Mesothelial cell of epicardium (in vitro differentiated cells): ENCODE data around the gene ADCY2. TPM values are rescaled to one million over a fixed set of nuclear protein-coding genes. Genes with fewer than 3 reads are reported as not detected.

ENCODE experiments used
- DNase-seq, 2 experiments: peaks; one replicate each; pipeline ENCODE4 v3.0.0; 2021; ENCODE audit warnings: low spot score in 2 of 2; ENCODE audit not compliant: unreplicated experiment in 2 of 2
- H3K27ac Mint-ChIP-seq: 2 replicates; pipeline ENCODE4 v1.8.0; 2021; ENCODE audit warnings: mixed read lengths
- H3K27me3 Mint-ChIP-seq: 2 replicates; pipeline ENCODE4 v1.8.0; 2021; ENCODE audit warnings: low read depth, mixed read lengths
- H3K36me3 Mint-ChIP-seq: 2 replicates; pipeline ENCODE4 v1.8.0; 2021; ENCODE audit warnings: mixed read lengths
- H3K4me1 Mint-ChIP-seq: 2 replicates; pipeline ENCODE4 v1.8.0; 2021; ENCODE audit warnings: mixed read lengths
- H3K4me3 Mint-ChIP-seq: 2 replicates; pipeline ENCODE4 v1.8.0; 2021; ENCODE audit warnings: mild to moderate bottlenecking, moderate library complexity, mixed read lengths
- H3K9me3 Mint-ChIP-seq: 2 replicates; pipeline ENCODE4 v1.8.0; 2021; ENCODE audit warnings: mixed read lengths
- total RNA-seq: library from RNA; stranded (reverse); gene quantifications from 3 replicates; pipeline ENCODE4 v1.2.1, GENCODE V29; 2021
- TF ChIP-seq, protein P1 (sequence below): fragments of 200-600 bp; sonication (generic); IDR thresholded peaks from one replicate; pipeline ENCODE4 v1.5.0; 2021; ENCODE audit warnings: antibody characterized with exemption; ENCODE audit not compliant: unreplicated experiment

ADCY2 gene
- total RNA-seq, 1 donor from 2014 or later: 3.0 TPM

DNA sequence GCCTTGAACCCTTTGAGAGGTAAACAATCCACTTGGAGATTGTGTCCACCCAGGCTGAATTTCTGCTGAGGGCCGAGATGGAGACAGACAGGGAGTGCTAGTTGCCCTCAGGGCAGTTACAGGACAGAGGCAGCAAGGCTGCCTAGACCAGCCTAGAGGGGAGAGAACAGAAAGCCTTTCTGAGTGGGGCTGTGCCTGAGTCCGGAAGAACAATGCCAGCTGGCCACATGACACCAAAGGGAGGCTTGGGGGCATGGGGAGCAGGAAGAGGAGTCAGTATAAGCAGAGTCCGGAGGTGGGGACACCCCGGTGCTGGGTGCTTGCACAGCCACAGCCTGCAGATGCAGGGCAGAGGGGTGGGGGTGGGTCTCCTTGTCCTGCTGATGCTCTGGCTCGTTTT, 309.3 kb downstream of the ADCY2 start:
- H3K9me3 Mint-ChIP-seq: no peaks in the 10 kb centered on the region
- H3K4me1 Mint-ChIP-seq: no peaks in the 10 kb centered on the region
- H3K4me3 Mint-ChIP-seq: no peak overlapping the region
- no peak overlapping the region for H3K27ac Mint-ChIP-seq
- DNase-seq: no peak
- H3K27me3 Mint-ChIP-seq: no peaks in the 10 kb centered on the region
- TF ChIP-seq, protein P1, sequence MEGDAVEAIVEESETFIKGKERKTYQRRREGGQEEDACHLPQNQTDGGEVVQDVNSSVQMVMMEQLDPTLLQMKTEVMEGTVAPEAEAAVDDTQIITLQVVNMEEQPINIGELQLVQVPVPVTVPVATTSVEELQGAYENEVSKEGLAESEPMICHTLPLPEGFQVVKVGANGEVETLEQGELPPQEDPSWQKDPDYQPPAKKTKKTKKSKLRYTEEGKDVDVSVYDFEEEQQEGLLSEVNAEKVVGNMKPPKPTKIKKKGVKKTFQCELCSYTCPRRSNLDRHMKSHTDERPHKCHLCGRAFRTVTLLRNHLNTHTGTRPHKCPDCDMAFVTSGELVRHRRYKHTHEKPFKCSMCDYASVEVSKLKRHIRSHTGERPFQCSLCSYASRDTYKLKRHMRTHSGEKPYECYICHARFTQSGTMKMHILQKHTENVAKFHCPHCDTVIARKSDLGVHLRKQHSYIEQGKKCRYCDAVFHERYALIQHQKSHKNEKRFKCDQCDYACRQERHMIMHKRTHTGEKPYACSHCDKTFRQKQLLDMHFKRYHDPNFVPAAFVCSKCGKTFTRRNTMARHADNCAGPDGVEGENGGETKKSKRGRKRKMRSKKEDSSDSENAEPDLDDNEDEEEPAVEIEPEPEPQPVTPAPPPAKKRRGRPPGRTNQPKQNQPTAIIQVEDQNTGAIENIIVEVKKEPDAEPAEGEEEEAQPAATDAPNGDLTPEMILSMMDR: no peak
- no peaks in the 10 kb centered on the region for H3K36me3 Mint-ChIP-seq

DNA sequence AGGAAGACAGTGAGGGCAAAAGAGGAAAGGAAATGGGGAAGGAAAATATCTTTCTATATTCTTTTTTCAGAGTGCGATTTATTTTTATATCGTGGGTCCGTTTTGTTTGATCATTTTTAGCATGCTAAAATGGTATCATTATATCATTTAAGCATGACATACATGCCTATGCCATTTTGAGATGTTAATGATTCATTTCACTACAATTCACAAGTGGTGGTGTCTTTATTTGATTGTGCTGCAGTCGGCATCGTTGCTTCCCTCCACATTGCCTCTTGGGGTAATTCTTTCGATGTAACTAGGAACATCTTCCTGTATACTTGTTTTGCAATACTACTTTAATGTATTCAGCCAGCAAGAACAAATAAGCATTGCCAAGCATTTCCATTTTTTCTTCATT, 309.8 kb downstream of the ADCY2 start:
- Mint-ChIP-seq H3K4me1 (no peaks in the 10 kb centered on the region), H3K36me3 (no peaks in the 10 kb centered on the region), H3K4me3 (no peak overlapping the region), H3K27ac (no peak overlapping the region), H3K27me3 (no peaks in the 10 kb centered on the region), H3K9me3 (no peaks in the 10 kb centered on the region)
- DNase-seq: no peak
- TF ChIP-seq, protein P1: no peak

DNA sequence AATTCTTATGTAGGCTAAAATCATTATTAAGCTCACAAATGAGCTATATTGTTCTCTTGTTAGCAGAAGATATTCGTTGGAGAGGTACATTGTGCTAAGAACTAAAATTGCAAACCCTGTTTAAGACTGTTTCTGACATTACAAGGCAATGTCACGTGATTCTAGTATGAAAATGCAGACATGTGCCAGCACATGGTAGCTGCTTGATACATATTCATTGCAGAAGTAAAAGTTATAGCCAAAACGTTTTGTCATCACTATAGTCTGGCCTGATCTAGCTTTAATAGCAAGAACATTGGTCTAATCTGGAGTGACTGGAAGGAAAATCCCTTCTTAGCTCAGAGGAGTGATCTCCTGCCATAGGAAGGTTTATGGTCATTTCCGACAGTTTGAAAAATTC, 310.3 kb downstream of the ADCY2 start:
- no peak overlapping the region for H3K4me3 Mint-ChIP-seq
- no peak overlapping the region for H3K27ac Mint-ChIP-seq
- no peak for DNase-seq
- H3K36me3 Mint-ChIP-seq: no peaks in the 10 kb centered on the region
- no peaks in the 10 kb centered on the region for H3K4me1 Mint-ChIP-seq
- no peaks in the 10 kb centered on the region for H3K9me3 Mint-ChIP-seq
- TF ChIP-seq, protein P1: no peak
- H3K27me3 Mint-ChIP-seq: no peaks in the 10 kb centered on the region

DNA sequence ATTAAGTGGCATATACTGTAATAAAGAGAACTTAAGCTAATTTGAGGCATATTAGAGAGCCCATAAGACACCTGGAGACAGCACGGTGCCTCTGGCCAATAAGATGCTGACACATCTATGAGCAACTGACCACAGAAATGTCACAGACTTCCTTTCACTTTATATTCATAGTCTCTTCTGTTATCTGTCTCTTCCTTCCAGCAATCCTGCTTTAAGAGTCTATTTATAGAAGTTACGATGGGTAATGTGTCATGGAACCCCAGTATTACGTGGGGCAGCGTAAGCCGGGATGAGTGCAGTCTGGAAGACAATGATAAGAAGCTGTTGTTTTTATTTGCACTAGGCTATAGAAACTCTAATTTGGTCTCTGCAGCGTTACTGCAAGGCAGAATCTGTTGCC, 318.2 kb downstream of the ADCY2 start:
- TF ChIP-seq, protein P1: no peak
- H3K27me3 Mint-ChIP-seq: no peaks in the 10 kb centered on the region
- H3K4me1 Mint-ChIP-seq: peaks cover 32% of the 10 kb centered on the region
- H3K36me3 Mint-ChIP-seq: no peaks in the 10 kb centered on the region
- no peak overlapping the region for H3K4me3 Mint-ChIP-seq
- no peaks in the 10 kb centered on the region for H3K9me3 Mint-ChIP-seq
- H3K27ac Mint-ChIP-seq: no peak overlapping the region
- no peak for DNase-seq

DNA sequence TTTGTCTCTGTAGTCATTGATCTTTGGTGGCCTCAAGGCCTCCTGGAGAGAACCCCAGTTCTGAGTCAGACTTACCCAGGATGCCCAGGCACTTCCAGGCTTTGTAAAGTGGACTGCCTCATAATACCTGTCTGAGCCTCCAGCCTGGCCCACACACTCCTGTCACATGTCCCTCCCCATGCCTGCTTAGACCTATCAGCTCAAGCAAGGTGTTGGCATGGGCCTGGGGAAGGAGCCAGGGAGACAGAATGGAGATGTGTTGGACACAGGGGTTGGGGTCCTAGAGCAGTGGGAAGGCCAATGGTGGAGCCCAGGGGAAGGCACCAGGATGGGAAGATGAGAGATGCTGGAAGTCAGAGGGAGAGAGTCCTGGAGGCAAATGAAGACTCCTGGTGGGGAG, 318.8 kb downstream of the ADCY2 start:
- TF ChIP-seq, protein P1: no peak
- H3K36me3 Mint-ChIP-seq: no peaks in the 10 kb centered on the region
- H3K4me1 Mint-ChIP-seq: peaks cover 32% of the 10 kb centered on the region
- DNase-seq: no peak
- no peak overlapping the region for H3K27ac Mint-ChIP-seq
- no peak overlapping the region for H3K4me3 Mint-ChIP-seq
- no peaks in the 10 kb centered on the region for H3K9me3 Mint-ChIP-seq
- no peaks in the 10 kb centered on the region for H3K27me3 Mint-ChIP-seq

DNA sequence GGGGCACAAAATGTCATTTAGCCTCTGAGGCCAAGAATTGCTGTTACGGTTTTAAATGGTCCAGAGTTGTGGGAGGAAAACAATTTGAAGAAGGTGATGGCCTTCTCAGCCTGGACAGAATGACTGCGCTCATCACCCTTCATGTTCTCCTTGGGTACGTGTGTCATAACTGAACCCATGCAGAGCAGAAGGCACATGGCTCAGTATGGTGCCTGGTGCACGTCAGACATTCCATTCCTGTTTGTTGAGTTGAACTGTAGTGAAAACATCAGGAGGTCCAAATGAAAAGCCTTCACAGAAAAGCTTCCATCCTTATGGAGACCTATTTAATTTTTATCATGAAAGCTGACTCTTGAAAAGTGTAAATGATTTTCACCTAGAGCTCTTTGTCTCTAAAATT, 321.8 kb downstream of the ADCY2 start:
- no peak overlapping the region for H3K4me3 Mint-ChIP-seq
- DNase-seq: no peak

More for the DNA sequence above, 321.8 kb downstream of the ADCY2 start:
- H3K27ac Mint-ChIP-seq: no peak overlapping the region
- no peaks in the 10 kb centered on the region for H3K27me3 Mint-ChIP-seq
- H3K36me3 Mint-ChIP-seq: no peaks in the 10 kb centered on the region
- peaks cover 26% of the 10 kb centered on the region for H3K4me1 Mint-ChIP-seq
- TF ChIP-seq, protein P1: no peak
- peaks cover 4% of the 10 kb centered on the region for H3K9me3 Mint-ChIP-seq
